ENCODE measurements around the gene SORCS2.

Gene SORCS2

DNA sequence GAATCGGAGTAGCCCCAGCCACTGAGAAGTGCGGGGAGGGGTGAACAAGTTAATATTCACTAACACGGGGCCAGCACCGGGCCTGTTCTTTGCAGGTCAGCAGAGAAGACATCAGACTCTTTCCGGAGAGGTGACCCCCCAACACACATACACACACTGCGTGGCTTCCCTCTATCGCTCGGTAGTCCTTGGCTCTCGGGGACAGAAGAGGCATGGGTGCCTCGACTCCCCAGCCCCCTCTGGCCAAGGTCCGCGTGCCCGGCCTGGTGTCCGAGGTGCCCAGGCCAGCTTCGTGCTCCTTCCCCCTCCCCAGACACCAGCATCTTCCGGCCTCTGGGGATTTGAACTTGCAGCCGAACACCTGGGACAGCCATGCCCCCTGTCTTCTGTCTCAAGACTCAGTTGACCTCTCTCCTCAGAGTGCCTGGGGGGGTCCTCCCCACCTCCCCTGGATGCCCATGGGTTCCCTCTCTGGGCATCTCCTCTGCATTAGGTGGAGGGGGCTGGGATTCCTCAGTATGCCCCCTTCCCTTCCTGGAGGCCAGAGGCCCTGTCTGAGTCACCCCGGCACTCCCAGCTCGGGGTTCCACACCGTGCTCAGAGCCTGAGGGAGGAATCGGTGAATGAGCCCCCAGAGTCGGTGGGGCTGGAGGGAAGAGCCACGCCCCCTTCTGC, 104.5 kb downstream of the SORCS2 start:
- DNase-seq (ENCODE audit: low read depth, low spot score) = no peak
- H3K27ac ChIP-seq = no peak overlapping the region
- H3K9ac ChIP-seq (ENCODE audit: insufficient read length) = no peak overlapping the region
- no peaks in the 10 kb centered on the region for H3K9me3 ChIP-seq (ENCODE audit: low read depth, low read length)
- H3K36me3 ChIP-seq (ENCODE audit: insufficient read depth, low read length) = no peaks in the 10 kb centered on the region
- TF ChIP-seq EZH2 (IDR thresholded peaks at IDR 0.05) (no peak), FOXP2 (optimal IDR thresholded peaks at IDR 0.05; ENCODE audit: control extremely low read depth, extremely low read length, insufficient read depth) (no peak), POLR2AphosphoS5 (IDR thresholded peaks at IDR 0.05; ENCODE audit: borderline replicate concordance, low read depth, low read length) (no peak)
- no peak overlapping the region for H3K4me3 ChIP-seq

DNA sequence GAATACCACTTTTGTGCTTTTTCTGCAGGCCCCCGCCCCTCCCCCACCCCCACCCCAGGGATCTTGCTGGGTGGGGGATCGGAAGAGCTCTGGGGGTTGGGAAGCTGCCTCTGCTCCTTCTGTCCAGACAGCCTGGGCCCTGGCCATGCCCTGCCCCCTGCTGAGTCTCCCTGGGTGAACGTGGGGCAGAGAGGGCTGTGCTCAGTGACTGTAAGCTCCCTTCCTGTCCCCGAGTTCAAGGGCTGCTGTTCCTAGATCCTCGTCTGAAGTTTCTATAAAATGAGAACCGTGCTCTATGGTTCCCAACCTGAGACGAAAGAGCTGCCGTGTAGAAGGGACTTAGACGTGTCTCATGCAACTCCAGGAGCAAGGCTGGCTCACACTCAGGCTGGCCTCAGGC, 105.0 kb downstream of the SORCS2 start:
- Histone ChIP-seq H3K4me3 (no peak overlapping the region), H3K36me3 (ENCODE audit: insufficient read depth, low read length) (no peaks in the 10 kb centered on the region), H3K27ac (no peak overlapping the region), H3K9ac (ENCODE audit: insufficient read length) (no peak overlapping the region), H3K9me3 (ENCODE audit: low read depth, low read length) (no peaks in the 10 kb centered on the region)
- DNase-seq (ENCODE audit: low read depth, low spot score) = no peak
- no peak for TF ChIP-seq EZH2 (IDR thresholded peaks at IDR 0.05)
- TF ChIP-seq FOXP2 (optimal IDR thresholded peaks at IDR 0.05; ENCODE audit: control extremely low read depth, extremely low read length, insufficient read depth) = no peak
- no peak for TF ChIP-seq POLR2AphosphoS5 (IDR thresholded peaks at IDR 0.05; ENCODE audit: borderline replicate concordance, low read depth, low read length)

GRCh38 chr4:7297881-7298280, 105.5 kb downstream of the SORCS2 start:
- Histone ChIP-seq H3K4me3 (no peak overlapping the region), H3K9me3 (ENCODE audit: low read depth, low read length) (no peaks in the 10 kb centered on the region), H3K9ac (ENCODE audit: insufficient read length) (no peak overlapping the region), H3K27ac (no peak overlapping the region), H3K36me3 (ENCODE audit: insufficient read depth, low read length) (no peaks in the 10 kb centered on the region)
- no peak for DNase-seq (ENCODE audit: low read depth, low spot score)
- TF ChIP-seq FOXP2 (optimal IDR thresholded peaks at IDR 0.05; ENCODE audit: control extremely low read depth, extremely low read length, insufficient read depth) = no peak
- TF ChIP-seq EZH2 (IDR thresholded peaks at IDR 0.05) = no peak

DNA sequence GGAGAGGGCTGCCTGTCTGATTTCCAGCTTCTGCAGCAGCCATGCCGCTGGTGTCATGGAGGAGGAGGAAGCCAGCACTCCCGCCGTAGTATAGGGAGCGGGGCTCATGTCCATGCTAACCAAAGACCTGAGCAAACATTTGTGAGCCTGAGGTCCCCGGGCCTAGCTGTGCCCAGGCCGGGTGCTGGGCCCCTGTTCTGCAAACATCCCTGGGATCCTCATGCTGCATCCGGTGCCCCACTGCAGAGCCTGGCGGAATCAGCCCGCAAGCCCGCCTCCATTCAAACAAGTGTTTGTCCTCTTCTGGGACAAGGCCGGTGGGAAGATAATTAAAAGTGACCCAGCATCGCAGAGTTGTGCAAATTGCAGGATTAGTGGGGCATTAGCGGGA, 106.3 kb downstream of the SORCS2 start:
- TF ChIP-seq FOXP2 (optimal IDR thresholded peaks at IDR 0.05; ENCODE audit: control extremely low read depth, extremely low read length, insufficient read depth) = no peak
- no peak for TF ChIP-seq POLR2AphosphoS5 (IDR thresholded peaks at IDR 0.05; ENCODE audit: borderline replicate concordance, low read depth, low read length)
- TF ChIP-seq EZH2 (IDR thresholded peaks at IDR 0.05) = no peak
- H3K9ac ChIP-seq (ENCODE audit: insufficient read length) = no peak overlapping the region
- H3K27ac ChIP-seq = no peak overlapping the region
- H3K9me3 ChIP-seq (ENCODE audit: low read depth, low read length) = no peaks in the 10 kb centered on the region
- no peak for DNase-seq (ENCODE audit: low read depth, low spot score)
- no peaks in the 10 kb centered on the region for H3K36me3 ChIP-seq (ENCODE audit: insufficient read depth, low read length)
- no peak overlapping the region for H3K4me3 ChIP-seq

DNA sequence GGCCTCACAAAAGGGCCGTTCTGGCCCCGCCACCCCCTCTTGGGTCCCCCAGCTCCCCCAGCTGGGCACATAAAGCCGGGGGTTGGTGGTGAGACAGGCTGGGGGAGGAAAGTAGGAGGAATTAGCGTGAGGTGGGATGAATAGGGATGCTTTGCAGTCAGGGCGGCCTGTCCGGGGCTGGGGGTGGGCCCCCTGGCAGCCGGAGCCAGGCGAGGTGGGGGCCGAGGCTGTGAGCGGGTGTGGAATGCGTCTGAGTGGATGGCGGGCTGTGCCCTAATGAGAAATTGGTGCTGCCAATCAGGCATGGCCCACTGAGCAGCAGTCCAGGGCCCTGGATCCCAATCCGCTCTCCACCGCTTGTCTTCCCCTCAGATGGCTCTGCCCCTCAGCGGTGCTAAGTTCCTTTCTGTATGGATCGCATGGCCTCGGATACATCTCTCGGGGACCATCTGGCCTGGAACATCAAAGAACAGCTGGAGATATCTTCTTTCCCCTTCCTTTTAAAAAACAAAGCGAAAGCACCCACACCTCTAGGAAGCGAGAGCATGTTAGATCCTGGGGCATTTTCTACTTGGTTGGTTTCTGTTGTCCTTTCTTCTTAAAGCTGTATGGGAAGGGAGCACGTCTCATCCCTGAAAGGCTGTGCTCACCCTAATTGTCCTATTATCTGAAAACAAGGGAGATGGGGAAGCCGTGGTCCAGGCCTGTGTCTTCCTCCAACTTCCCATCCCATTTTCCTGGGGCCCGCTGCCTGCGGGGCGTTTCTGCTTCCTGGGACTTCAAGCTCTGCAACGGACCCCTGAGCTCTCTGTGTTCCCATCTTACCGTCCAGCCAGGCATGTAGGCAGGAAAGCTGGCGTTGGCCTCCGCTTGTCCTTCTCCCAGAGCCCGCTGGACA, 106.9 kb downstream of the SORCS2 start:
- Histone ChIP-seq H3K4me3 (no peak overlapping the region), H3K9ac (ENCODE audit: insufficient read length) (no peak overlapping the region), H3K36me3 (ENCODE audit: insufficient read depth, low read length) (no peaks in the 10 kb centered on the region), H3K27ac (no peak overlapping the region), H3K9me3 (ENCODE audit: low read depth, low read length) (no peaks in the 10 kb centered on the region)
- DNase-seq (ENCODE audit: low read depth, low spot score) = no peak
- no peak for TF ChIP-seq FOXP2 (optimal IDR thresholded peaks at IDR 0.05; ENCODE audit: control extremely low read depth, extremely low read length, insufficient read depth)
- TF ChIP-seq POLR2AphosphoS5 (IDR thresholded peaks at IDR 0.05; ENCODE audit: borderline replicate concordance, low read depth, low read length) = no peak
- no peak for TF ChIP-seq EZH2 (IDR thresholded peaks at IDR 0.05)

GRCh38 chr4:7299908-7300710, 107.8 kb downstream of the SORCS2 start:
- H3K4me3 ChIP-seq = no peak overlapping the region
- DNase-seq (ENCODE audit: low read depth, low spot score) = no peak
- no peak overlapping the region for H3K9ac ChIP-seq (ENCODE audit: insufficient read length)
- no peaks in the 10 kb centered on the region for H3K9me3 ChIP-seq (ENCODE audit: low read depth, low read length)
- no peak for TF ChIP-seq POLR2AphosphoS5 (IDR thresholded peaks at IDR 0.05; ENCODE audit: borderline replicate concordance, low read depth, low read length)
- TF ChIP-seq FOXP2 (optimal IDR thresholded peaks at IDR 0.05; ENCODE audit: control extremely low read depth, extremely low read length, insufficient read depth) = no peak
- TF ChIP-seq EZH2 (IDR thresholded peaks at IDR 0.05) = no peak
- no peak overlapping the region for H3K27ac ChIP-seq
- no peaks in the 10 kb centered on the region for H3K36me3 ChIP-seq (ENCODE audit: insufficient read depth, low read length)

DNA sequence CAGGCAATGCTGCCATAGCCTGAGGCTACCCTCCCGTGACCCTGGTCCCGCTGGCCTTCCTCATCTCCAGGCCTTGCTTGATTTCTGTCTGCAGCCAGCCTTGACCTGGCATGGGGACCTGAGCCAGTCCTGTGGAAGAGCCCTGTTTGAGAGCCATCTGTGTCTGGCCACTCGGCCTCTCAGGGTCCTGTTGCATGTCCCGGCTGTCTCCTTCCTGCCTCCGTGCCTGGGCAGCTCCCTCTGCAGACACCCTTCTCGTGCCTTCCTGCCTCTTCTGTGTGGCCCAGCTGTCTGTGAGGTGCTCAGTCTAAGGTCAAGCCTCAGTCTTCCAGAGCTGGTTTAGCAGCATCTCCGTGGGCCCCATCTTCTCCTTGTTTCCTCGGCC, 108.4 kb downstream of the SORCS2 start:
- TF ChIP-seq FOXP2 (optimal IDR thresholded peaks at IDR 0.05; ENCODE audit: control extremely low read depth, extremely low read length, insufficient read depth) = no peak
- no peak for TF ChIP-seq EZH2 (IDR thresholded peaks at IDR 0.05)
- TF ChIP-seq POLR2AphosphoS5 (IDR thresholded peaks at IDR 0.05; ENCODE audit: borderline replicate concordance, low read depth, low read length) = no peak

More for the DNA sequence above, 108.4 kb downstream of the SORCS2 start:
- Histone ChIP-seq H3K9ac (ENCODE audit: insufficient read length) (no peak overlapping the region), H3K9me3 (ENCODE audit: low read depth, low read length) (no peaks in the 10 kb centered on the region), H3K4me3 (no peak overlapping the region), H3K27ac (no peak overlapping the region), H3K36me3 (ENCODE audit: insufficient read depth, low read length) (no peaks in the 10 kb centered on the region)
- no peak for DNase-seq (ENCODE audit: low read depth, low spot score)

Measured in SK-N-MC (cell line).